GM19035 (cell line): Measurements from ENCODE around the gene PLEKHF1.
"Not testable (repeated sequence)": the region's sequence is repeated elsewhere in the genome, so short reads cannot be mapped to it uniquely, and the experiment has no call there.

ENCODE experiments used
- ATAC-seq: cut with Tn5 transposase; IDR thresholded peaks from one replicate; pipeline ENCODE4 v1.9.1; 2021; ENCODE audit not compliant: unreplicated experiment

PLEKHF1 gene

GRCh38 chr19:29665215-29665825, at the start of gene PLEKHF1:
Gene PLEKHF1, plus strand, starts transcription at chr19:29665461. Its CDS starts 8,379 bp downstream, at chr19:29673840.
- peak; percentile 89 for ATAC-seq

GRCh38 chr19:29615891-29616425, 49.3 kb upstream of the PLEKHF1 start:
- no peak for ATAC-seq

GRCh38 chr19:29616541-29616940, 48.7 kb upstream of the PLEKHF1 start:
- ATAC-seq, result no peak

GRCh38 chr19:29617366-29618266, 47.6 kb upstream of the PLEKHF1 start:
- no peak for ATAC-seq

GRCh38 chr19:29618434-29618833, 46.8 kb upstream of the PLEKHF1 start:
- no peak for ATAC-seq

- ATAC-seq, result no peak
These were observed 46.4 kb upstream of the PLEKHF1 start for GRCh38 chr19:29618871-29619270.

- ATAC-seq, result no peak
These were observed 44.3 kb upstream of the PLEKHF1 start for GRCh38 chr19:29620931-29621351.

GRCh38 chr19:29622166-29623070, 42.8 kb upstream of the PLEKHF1 start:
- ATAC-seq, result no peak

GRCh38 chr19:29623726-29624488, 41.4 kb upstream of the PLEKHF1 start:
- no peak for ATAC-seq

- ATAC-seq, result no peak
These were observed 40.6 kb upstream of the PLEKHF1 start for GRCh38 chr19:29624489-29625185.

GRCh38 chr19:29625186-29625651, 40.0 kb upstream of the PLEKHF1 start:
- no peak for ATAC-seq

- no peak for ATAC-seq
These were observed 38.9 kb upstream of the PLEKHF1 start for GRCh38 chr19:29626386-29626785.

GRCh38 chr19:29626832-29627231, 38.4 kb upstream of the PLEKHF1 start:
- ATAC-seq, result not testable (repeated sequence)

- no peak for ATAC-seq
These were observed 36.4 kb upstream of the PLEKHF1 start for GRCh38 chr19:29628661-29629385.

- no peak for ATAC-seq
These were observed 35.3 kb upstream of the PLEKHF1 start for GRCh38 chr19:29629836-29630534.

GRCh38 chr19:29630655-29631054, 34.6 kb upstream of the PLEKHF1 start:
- no peak for ATAC-seq

GRCh38 chr19:29631450-29631849, 33.8 kb upstream of the PLEKHF1 start:
- ATAC-seq, result no peak

GRCh38 chr19:29634002-29634401, 31.3 kb upstream of the PLEKHF1 start:
- no peak for ATAC-seq
